Neural cell (in vitro differentiated cells): Measurements from ENCODE around the gene COL5A1. TPM values are rescaled to one million over a fixed set of nuclear protein-coding genes. Genes with fewer than 3 reads are reported as not detected.
"Not testable (repeated sequence)": the region's sequence is repeated elsewhere in the genome, so short reads cannot be mapped to it uniquely, and the experiment has no call there.

ENCODE experiments used
- H2AFZ ChIP-seq: fragments of 200-600, 300-800 bp; sonication (generic), shearing (Covaris generic); 2 replicates; pipeline ENCODE4 v1.6.0; 2014; ENCODE audit warnings: low read depth, mild to moderate bottlenecking, antibody characterized with exemption, low read length, moderate library complexity
- H3F3A ChIP-seq: fragments of 200-600 bp; shearing (Covaris generic); 2 replicates; pipeline ENCODE4 v1.6.1; 2016; ENCODE audit warnings: mild to moderate bottlenecking, moderate library complexity, mixed read lengths, antibody characterized with exemption, low read length; ENCODE audit not compliant: insufficient read depth, poor library complexity, severe bottlenecking
- H3K27ac ChIP-seq: fragments of 200-600, 300-800 bp; sonication (generic), shearing (Covaris generic); 2 replicates; pipeline ENCODE4 v1.5.1; 2014; ENCODE audit warnings: mild to moderate bottlenecking, low read length, moderate library complexity
- H3K27me3 ChIP-seq: fragments of 300-800, 200-600 bp; sonication (generic), shearing (Covaris generic); 2 replicates; pipeline ENCODE4 v1.6.0; 2014; ENCODE audit warnings: mild to moderate bottlenecking, low read depth, low read length, moderate library complexity; ENCODE audit not compliant: insufficient read depth
- H3K36me3 ChIP-seq: fragments of 300-800, 200-600 bp; sonication (generic), shearing (Covaris generic); 2 replicates; pipeline ENCODE4 v1.5.1; 2014; ENCODE audit warnings: mild to moderate bottlenecking, antibody characterized with exemption, low read length, moderate library complexity; ENCODE audit not compliant: insufficient read depth
- H3K4me2 ChIP-seq: fragments of 300-800, 200-600 bp; sonication (generic), shearing (Covaris generic); 2 replicates; pipeline ENCODE4 v1.6.0; 2014; ENCODE audit warnings: mild to moderate bottlenecking, low read length
- H3K4me3 ChIP-seq: fragments of 300-800, 200-600 bp; sonication (generic), shearing (Covaris generic); 2 replicates; pipeline ENCODE4 v1.5.1; 2014; ENCODE audit warnings: mild to moderate bottlenecking, low read length, moderate library complexity
- H3K79me2 ChIP-seq: fragments of 200-600 bp; shearing (Covaris generic); replicated peaks from 2 replicates; pipeline ENCODE4 v1.6.0; 2014; ENCODE audit warnings: mild to moderate bottlenecking, low read length, moderate library complexity; ENCODE audit not compliant: insufficient read depth
- H3K9ac ChIP-seq: fragments of 300-800, 200-600 bp; sonication (generic), shearing (Covaris generic); 2 replicates; pipeline ENCODE4 v1.6.1; 2016; ENCODE audit warnings: mild to moderate bottlenecking, low read length, mixed read lengths
- H3K9me2 ChIP-seq: fragments of 200-600 bp; shearing (Covaris generic); 2 replicates; pipeline ENCODE4 v1.6.1; 2016; ENCODE audit warnings: mild to moderate bottlenecking, low read length, mixed read lengths; ENCODE audit not compliant: insufficient read depth
- H3K9me3 ChIP-seq: fragments of 200-600, 300-800 bp; sonication (generic), shearing (Covaris generic); 2 replicates; pipeline ENCODE4 v1.6.1; 2016; ENCODE audit warnings: mild to moderate bottlenecking, mixed run types, low read length, moderate library complexity, mixed read lengths
- H4K20me1 ChIP-seq: fragments of 200-600 bp; shearing (Covaris generic); 2 replicates; pipeline ENCODE4 v1.6.1; 2016; ENCODE audit warnings: mild to moderate bottlenecking, mixed run types; ENCODE audit not compliant: insufficient read depth
- EP300 ChIP-seq: fragments of 450-650 bp; conservative IDR thresholded peaks from 2 replicates; pipeline ENCODE4 v1.6.1; 2014; ENCODE audit warnings: antibody characterized with exemption, mild to moderate bottlenecking, moderate library complexity; ENCODE audit not compliant: poor library complexity, severe bottlenecking
- EZH2 ChIP-seq: fragments of 200-600, 300-800 bp; shearing (Covaris generic), sonication (generic); IDR thresholded peaks from 2 replicates; pipeline ENCODE4 v1.6.1; 2014; ENCODE audit warnings: antibody characterized with exemption, low read length, borderline replicate concordance, mild to moderate bottlenecking; ENCODE audit not compliant: insufficient read depth, poor library complexity, severe bottlenecking
- MXI1 ChIP-seq: fragments of 450-650 bp; conservative IDR thresholded peaks from 2 replicates; pipeline ENCODE4 v1.6.1; 2014; ENCODE audit warnings: antibody characterized with exemption, mild to moderate bottlenecking; ENCODE audit not compliant: poor library complexity, severe bottlenecking
- POLR2AphosphoS5 ChIP-seq: IDR thresholded peaks from 2 replicates; pipeline ENCODE4 v1.6.1; 2012
- RAD21 ChIP-seq: fragments of 450-650 bp; conservative IDR thresholded peaks from 2 replicates; pipeline ENCODE4 v1.6.1; 2014; ENCODE audit warnings: antibody characterized with exemption, mild to moderate bottlenecking, moderate library complexity
- SMC3 ChIP-seq: fragments of 450-650 bp; conservative IDR thresholded peaks from 2 replicates; pipeline ENCODE4 v1.6.1; 2014; ENCODE audit warnings: antibody characterized with exemption, mild to moderate bottlenecking, moderate library complexity; ENCODE audit not compliant: poor library complexity
- TAF1 ChIP-seq: IDR thresholded peaks from 2 replicates; pipeline ENCODE4 v1.6.1; 2012; ENCODE audit warnings: low read depth
- polyA plus RNA-seq: library from polyadenylated mRNA; depleted of rRNA; stranded (reverse); fragments of >200 nt; gene quantifications from 2 replicates; pipeline ENCODE4 v1.2.3, GENCODE V29; 2014
- TF ChIP-seq, protein P1 (sequence below): IDR thresholded peaks from 2 replicates; pipeline ENCODE4 v1.6.1; 2012; ENCODE audit warnings: borderline replicate concordance
- TF ChIP-seq, protein P2 (sequence below): fragments of 450-650 bp; IDR thresholded peaks from 2 replicates; pipeline ENCODE4 v1.5.1; 2014; ENCODE audit warnings: antibody characterized with exemption, mild to moderate bottlenecking, moderate library complexity; ENCODE audit not compliant: poor library complexity, severe bottlenecking

Gene COL5A1
- polyA plus RNA-seq, 1 donor from 2014 or later: not detected

DNA sequence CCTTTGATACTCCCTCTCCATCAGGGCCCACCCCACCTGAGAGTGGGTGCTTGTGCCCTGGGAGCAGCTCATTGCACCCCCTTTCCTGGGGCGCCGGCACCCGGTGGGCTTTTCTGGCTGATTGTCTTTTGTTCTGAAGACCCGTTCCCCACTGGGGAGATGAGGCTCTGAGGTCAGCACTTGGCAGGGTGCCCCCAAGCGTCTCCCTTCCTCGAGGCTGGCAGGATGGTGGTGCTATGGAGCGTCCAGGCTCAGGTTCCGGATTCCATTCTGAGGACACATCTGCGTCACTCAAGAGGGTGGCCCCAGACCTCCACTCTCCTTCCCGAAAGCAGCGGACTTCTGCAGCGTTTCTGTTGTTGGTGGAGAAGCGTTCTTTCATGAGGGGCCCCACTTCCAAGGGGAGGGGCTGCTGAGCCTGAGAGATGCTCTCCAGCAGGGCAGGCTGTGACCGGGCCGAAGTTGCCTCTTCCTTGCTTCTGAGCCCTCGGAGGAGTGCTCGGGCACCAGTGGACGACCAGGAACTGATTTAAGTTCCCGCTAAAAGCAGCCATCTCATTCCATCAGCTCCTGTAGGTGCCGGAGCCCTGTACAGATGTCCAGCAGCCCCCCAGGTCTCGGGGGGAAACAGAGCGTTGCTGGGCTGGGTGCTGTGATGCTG, 42.2 kb downstream of the COL5A1 start:
- Histone ChIP-seq H4K20me1 (no peaks in the 10 kb centered on the region), H2AFZ (no peak overlapping the region), H3K27me3 (no peaks in the 10 kb centered on the region), H3K27ac (no peak overlapping the region), H3K36me3 (no peaks in the 10 kb centered on the region), H3K9ac (no peak overlapping the region), H3K4me3 (no peak overlapping the region), H3K9me3 (no peaks in the 10 kb centered on the region), H3K9me2 (no peaks in the 10 kb centered on the region), H3K79me2 (no peaks in the 10 kb centered on the region), H3K4me2 (no peak overlapping the region), H3F3A (no peaks in the 10 kb centered on the region)
- TF ChIP-seq TAF1: no peak
- TF ChIP-seq MXI1: no peak
- TF ChIP-seq RAD21: no peak
- no peak for TF ChIP-seq EP300
- TF ChIP-seq, protein P1, sequence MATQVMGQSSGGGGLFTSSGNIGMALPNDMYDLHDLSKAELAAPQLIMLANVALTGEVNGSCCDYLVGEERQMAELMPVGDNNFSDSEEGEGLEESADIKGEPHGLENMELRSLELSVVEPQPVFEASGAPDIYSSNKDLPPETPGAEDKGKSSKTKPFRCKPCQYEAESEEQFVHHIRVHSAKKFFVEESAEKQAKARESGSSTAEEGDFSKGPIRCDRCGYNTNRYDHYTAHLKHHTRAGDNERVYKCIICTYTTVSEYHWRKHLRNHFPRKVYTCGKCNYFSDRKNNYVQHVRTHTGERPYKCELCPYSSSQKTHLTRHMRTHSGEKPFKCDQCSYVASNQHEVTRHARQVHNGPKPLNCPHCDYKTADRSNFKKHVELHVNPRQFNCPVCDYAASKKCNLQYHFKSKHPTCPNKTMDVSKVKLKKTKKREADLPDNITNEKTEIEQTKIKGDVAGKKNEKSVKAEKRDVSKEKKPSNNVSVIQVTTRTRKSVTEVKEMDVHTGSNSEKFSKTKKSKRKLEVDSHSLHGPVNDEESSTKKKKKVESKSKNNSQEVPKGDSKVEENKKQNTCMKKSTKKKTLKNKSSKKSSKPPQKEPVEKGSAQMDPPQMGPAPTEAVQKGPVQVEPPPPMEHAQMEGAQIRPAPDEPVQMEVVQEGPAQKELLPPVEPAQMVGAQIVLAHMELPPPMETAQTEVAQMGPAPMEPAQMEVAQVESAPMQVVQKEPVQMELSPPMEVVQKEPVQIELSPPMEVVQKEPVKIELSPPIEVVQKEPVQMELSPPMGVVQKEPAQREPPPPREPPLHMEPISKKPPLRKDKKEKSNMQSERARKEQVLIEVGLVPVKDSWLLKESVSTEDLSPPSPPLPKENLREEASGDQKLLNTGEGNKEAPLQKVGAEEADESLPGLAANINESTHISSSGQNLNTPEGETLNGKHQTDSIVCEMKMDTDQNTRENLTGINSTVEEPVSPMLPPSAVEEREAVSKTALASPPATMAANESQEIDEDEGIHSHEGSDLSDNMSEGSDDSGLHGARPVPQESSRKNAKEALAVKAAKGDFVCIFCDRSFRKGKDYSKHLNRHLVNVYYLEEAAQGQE: no peak
- no peak for TF ChIP-seq SMC3
- TF ChIP-seq POLR2AphosphoS5: no peak
- TF ChIP-seq, protein P2, sequence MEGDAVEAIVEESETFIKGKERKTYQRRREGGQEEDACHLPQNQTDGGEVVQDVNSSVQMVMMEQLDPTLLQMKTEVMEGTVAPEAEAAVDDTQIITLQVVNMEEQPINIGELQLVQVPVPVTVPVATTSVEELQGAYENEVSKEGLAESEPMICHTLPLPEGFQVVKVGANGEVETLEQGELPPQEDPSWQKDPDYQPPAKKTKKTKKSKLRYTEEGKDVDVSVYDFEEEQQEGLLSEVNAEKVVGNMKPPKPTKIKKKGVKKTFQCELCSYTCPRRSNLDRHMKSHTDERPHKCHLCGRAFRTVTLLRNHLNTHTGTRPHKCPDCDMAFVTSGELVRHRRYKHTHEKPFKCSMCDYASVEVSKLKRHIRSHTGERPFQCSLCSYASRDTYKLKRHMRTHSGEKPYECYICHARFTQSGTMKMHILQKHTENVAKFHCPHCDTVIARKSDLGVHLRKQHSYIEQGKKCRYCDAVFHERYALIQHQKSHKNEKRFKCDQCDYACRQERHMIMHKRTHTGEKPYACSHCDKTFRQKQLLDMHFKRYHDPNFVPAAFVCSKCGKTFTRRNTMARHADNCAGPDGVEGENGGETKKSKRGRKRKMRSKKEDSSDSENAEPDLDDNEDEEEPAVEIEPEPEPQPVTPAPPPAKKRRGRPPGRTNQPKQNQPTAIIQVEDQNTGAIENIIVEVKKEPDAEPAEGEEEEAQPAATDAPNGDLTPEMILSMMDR: no peak
- no peak for TF ChIP-seq EZH2

DNA sequence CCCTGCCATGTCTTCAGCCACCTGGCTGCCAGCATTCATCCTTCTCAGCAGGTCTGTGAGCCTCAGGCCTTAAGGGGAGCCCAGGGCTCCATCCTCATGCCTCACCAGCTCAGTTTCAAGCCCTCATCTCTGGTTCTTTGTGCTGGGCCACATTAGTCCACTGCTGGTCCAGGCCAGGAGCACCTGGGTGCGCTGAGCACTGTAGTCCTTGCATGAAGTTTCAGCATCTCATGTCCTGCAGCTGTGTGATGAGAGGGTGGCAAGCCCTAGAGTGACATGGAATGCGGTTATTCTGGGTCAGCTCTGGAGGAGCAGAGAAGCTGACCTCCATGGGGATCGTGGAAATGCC, 42.7 kb downstream of the COL5A1 start:
- Histone ChIP-seq H3K27me3 (no peaks in the 10 kb centered on the region), H3K9ac (no peak overlapping the region), H3K4me2 (no peak overlapping the region), H3K9me2 (no peaks in the 10 kb centered on the region), H3K9me3 (no peaks in the 10 kb centered on the region), H4K20me1 (no peaks in the 10 kb centered on the region), H3K4me3 (no peak overlapping the region), H3K36me3 (no peaks in the 10 kb centered on the region), H2AFZ (no peak overlapping the region), H3F3A (no peaks in the 10 kb centered on the region), H3K79me2 (no peaks in the 10 kb centered on the region), H3K27ac (no peak overlapping the region)
- TF ChIP-seq EP300 (no peak), SMC3 (no peak), EZH2 (no peak), TAF1 (no peak), POLR2AphosphoS5 (no peak), RAD21 (no peak)

DNA sequence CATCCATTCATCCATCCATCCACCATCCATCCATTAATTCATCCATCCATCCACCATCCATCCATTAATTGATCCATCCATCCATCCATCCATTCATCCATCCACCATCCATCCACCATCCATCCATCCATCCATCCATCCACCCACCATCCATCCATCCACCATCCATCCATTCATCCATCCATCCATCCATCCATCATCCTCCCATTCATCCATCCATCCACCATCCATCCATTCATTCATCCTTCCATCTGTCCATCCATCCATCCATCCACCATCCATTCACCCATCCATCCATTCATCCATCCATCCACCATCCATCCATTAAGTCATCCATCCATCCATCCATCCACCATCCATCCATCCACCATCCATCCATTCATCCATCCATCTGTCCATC, 43.3 kb downstream of the COL5A1 start:
- H2AFZ ChIP-seq, H3K79me2 ChIP-seq, H3K4me3 ChIP-seq, H3F3A ChIP-seq, H3K4me2 ChIP-seq, H3K9ac ChIP-seq, H4K20me1 ChIP-seq, H3K27ac ChIP-seq, H3K9me2 ChIP-seq, H3K9me3 ChIP-seq, H3K36me3 ChIP-seq, H3K27me3 ChIP-seq: not testable (repeated sequence)
